ENCODE results near the gene VPS72. TPM values are rescaled to one million over a fixed set of nuclear protein-coding genes. Genes with fewer than 3 reads are reported as not detected.
A peak's percentile ranks its signal among the peaks of the same experiment; 100 is the strongest.

VPS72 gene
- total and polyA plus RNA-seq, 9 of the 15 experiments (the other 6 are each of a cell fraction or from before 2014, with no cell fraction given): 7.2 to 131 (median 75.7) TPM

- Histone ChIP-seq H3K27me3 (ENCODE audit: control insufficient read depth in 2 of 2, insufficient read depth in 2 of 2, low read length in 2 of 2) (no peaks in the 10 kb centered on the region; a peak in 1 of 5 replicates), H3K9me1 (ENCODE audit: control insufficient read depth, insufficient read depth, low read length) (no peaks in the 10 kb centered on the region), H3K27ac (ENCODE audit: extremely low read depth, low read depth, low read length) (no peak overlapping the region), H3K4me1 (replicated peaks in 1 of 2; ENCODE audit: control insufficient read depth in 2 of 2, insufficient read depth in 2 of 2, low read length in 2 of 2) (peaks cover 0 to 25% of the 10 kb centered on the region in 2 experiments; a peak in 2 of 5 replicates), H3K4me3 (no peak overlapping the region), H3K4me2 (ENCODE audit: insufficient read depth, low read length) (no peak overlapping the region), H3K9ac (ENCODE audit: insufficient read depth in 1 of 2, low read depth in 2 of 2, low read length in 2 of 2) (no peak overlapping the region), H3K36me3 (ENCODE audit: control insufficient read depth, insufficient read depth, low read length) (no peaks in the 10 kb centered on the region), H4K20me1 (replicated peaks; ENCODE audit: control insufficient read depth, insufficient read depth, low read length) (peaks cover 6% of the 10 kb centered on the region; the same call in 1 of the 2 replicates), H3K79me2 (ENCODE audit: control insufficient read depth, insufficient read depth, low read length) (no peaks in the 10 kb centered on the region), H2AFZ (ENCODE audit: low read depth, low read length) (no peak overlapping the region), H3K9me3 (replicated peaks; ENCODE audit: control insufficient read depth, insufficient read depth, low read depth, low read length) (no peaks in the 10 kb centered on the region)
- FAIRE-seq (peak; percentile 75), DNase-seq (ENCODE audit: extremely low read depth in 1 of 4, low spot score in 3 of 4) (peak in 1 of 4 experiments; percentile 25), ATAC-seq (peak; percentile 63; the same call in 2 of the 3 replicates)
- 33% methylated on average over 10 of the region's 12 CpGs for WGBS (ENCODE audit: insufficient coverage, low coverage, missing lambda C conversion rate)
- POLR2A ChIA-PET: interaction anchor here (0.5 to 1.7 kb wide), 5 partner anchors 9 to 40 kb away, joined by 3 to 7 read pairs (median 4); partner anchors contain the start of gene TNFAIP8L2
- in situ Hi-C loops (cut with MboI) (no loop called here), intact Hi-C loops (cut with micrococcal nuclease) (no loop called here)
- CTCF ChIA-PET (ENCODE audit: low intra/inter-chr PET ratio): no interaction called here
- BruUV-seq (replicated peaks): no TSS peak
- TF ChIP-seq ZNF609 (CRISPR knock-in tag; IDR thresholded peaks at IDR 0.05; ENCODE audit: borderline replicate concordance) (no peak), CTCF (IDR thresholded peaks at IDR 0.05 in 2 of 3, conservative IDR thresholded peaks at IDR 0.05 in 1 of 3; ENCODE audit: insufficient read depth in 2 of 3, low read depth in 1 of 3, low read length in 3 of 3) (peak; percentile 26 to 31 (median 30); a peak in 4 of 6 replicates)
These were observed 54.3 kb downstream of the VPS72 start for GRCh38 chr1:151135433-151136385.

Data from K562 (cell line).